ENCODE measurements around the gene RBMXL3. TPM values are rescaled to one million over a fixed set of nuclear protein-coding genes. Genes with fewer than 3 reads are reported as not detected.

The RBMXL3 gene
- total and polyA plus RNA-seq, 2 of the 8 experiments (the other 6 are each of a cell fraction or from before 2014, with no cell fraction given) = not detected

- ChIA-PET CTCF (ENCODE audit: partially characterized antibody) (no interaction called here), POLR2A (ENCODE audit: partially characterized antibody) (no interaction called here)
- H2BK5ac ChIP-seq (ENCODE audit: low read depth, low read length) = no peak overlapping the region
- H3K9me3 ChIP-seq (ENCODE audit: insufficient read depth in 2 of 2, low read depth in 1 of 2, low read length in 1 of 2) = peaks cover 0 to 29% of the 10 kb centered on the region in 2 experiments; a peak in 1 of 4 replicates
- H3K79me2 ChIP-seq (ENCODE audit: control insufficient read depth in 1 of 2, insufficient read depth in 2 of 2, low read length in 2 of 2) = no peaks in the 10 kb centered on the region
- H2BK12ac ChIP-seq (ENCODE audit: low read depth, low read length) = no peak overlapping the region
- no peak overlapping the region for H2BK20ac ChIP-seq (ENCODE audit: low read length)
- H3K23me2 ChIP-seq (ENCODE audit: low read depth, low read length) = no peaks in the 10 kb centered on the region
- 91% methylated on average over 20 of the region's 64 CpGs; no CpG with 5 or more reads in 1 of the 2 experiments for WGBS, 2 experiments (ENCODE audit: extremely low coverage in 1 of 2, insufficient coverage in 1 of 2, insufficient read length in 1 of 2, insufficient replicate concordance in 2 of 2, low coverage in 1 of 2, low lambda C conversion rate in 2 of 2, missing lambda C conversion rate in 1 of 2)
- no peak overlapping the region for H3K27ac ChIP-seq (ENCODE audit: low read depth, low read length)
- no peaks in the 10 kb centered on the region for H3K79me1 ChIP-seq (ENCODE audit: low read depth, low read length)
- H3K27me3 ChIP-seq (replicated peaks in 1 of 4; ENCODE audit: control insufficient read depth in 3 of 4, extremely low read depth in 1 of 4, insufficient read depth in 3 of 4, low read length in 3 of 4) = no peaks in the 10 kb centered on the region
- no peak overlapping the region for H2AK5ac ChIP-seq (ENCODE audit: low read depth, low read length)
- no peak overlapping the region for H3K56ac ChIP-seq (replicated peaks; ENCODE audit: insufficient read length, low read depth, low read length)
- H4K91ac ChIP-seq (replicated peaks; ENCODE audit: insufficient read length, low read length) = no peak overlapping the region
- DNase-seq (ENCODE audit: low read depth in 1 of 2, low spot score in 2 of 2) = no peak
- no peak for TF ChIP-seq SRF (IDR thresholded peaks at IDR 0.05; ENCODE audit: low read depth, low read length)
- no peak for TF ChIP-seq EP300 (IDR thresholded peaks at IDR 0.05; ENCODE audit: borderline replicate concordance in 1 of 2, low read depth in 2 of 2, low read length in 2 of 2)
- TF ChIP-seq CTBP2 (IDR thresholded peaks at IDR 0.05; ENCODE audit: borderline replicate concordance, insufficient read depth, insufficient read length, low read length) = no peak
- no peak for TF ChIP-seq RBBP5 (IDR thresholded peaks at IDR 0.05; ENCODE audit: borderline replicate concordance, low read depth, low read length)
- no peak for TF ChIP-seq TCF12 (IDR thresholded peaks at IDR 0.05; ENCODE audit: low read depth, low read length)
- TF ChIP-seq CHD1 (IDR thresholded peaks at IDR 0.05; ENCODE audit: low read depth, low read length) = no peak
- no peak for TF ChIP-seq MAFK (IDR thresholded peaks at IDR 0.05; ENCODE audit: low read depth, low read length)
- no peak for TF ChIP-seq E2F6 (IDR thresholded peaks at IDR 0.05)
- no peak for TF ChIP-seq SIRT6 (IDR thresholded peaks at IDR 0.05; ENCODE audit: low read length)
- no peak for TF ChIP-seq CEBPB (IDR thresholded peaks at IDR 0.05; ENCODE audit: low read depth, low read length)
- no peak for TF ChIP-seq RXRA (IDR thresholded peaks at IDR 0.05; ENCODE audit: insufficient read depth, low read depth, low read length)
- no peak overlapping the region for H3K14ac ChIP-seq (ENCODE audit: insufficient read length)
- H3K4ac ChIP-seq (replicated peaks; ENCODE audit: insufficient read length, low read depth, low read length) = no peak overlapping the region
- no peaks in the 10 kb centered on the region for H3K4me1 ChIP-seq (replicated peaks in 1 of 4; ENCODE audit: control insufficient read depth in 3 of 4, insufficient read depth in 4 of 4, low read length in 3 of 4)
- no peak overlapping the region for H4K5ac ChIP-seq (ENCODE audit: insufficient read length, low read depth, low read length)
- H4K8ac ChIP-seq (ENCODE audit: extremely low read depth, insufficient read depth, low read length) = no peak overlapping the region
- no peak overlapping the region for H2BK120ac ChIP-seq (replicated peaks; ENCODE audit: low read depth, low read length)
- H2BK15ac ChIP-seq (ENCODE audit: low read length) = no peak overlapping the region
- H3K18ac ChIP-seq (ENCODE audit: extremely low read depth, low read length) = no peak overlapping the region
- FAIRE-seq = no peak
- H3K9ac ChIP-seq (replicated peaks in 1 of 4; ENCODE audit: extremely low read depth in 1 of 4, low read depth in 3 of 4, low read length in 3 of 4) = no peak overlapping the region
- H3K4me3 ChIP-seq (ENCODE audit: extremely low read depth in 1 of 4, insufficient read depth in 2 of 4, low read depth in 3 of 4, low read length in 4 of 4) = no peak overlapping the region
- H2AFZ ChIP-seq (ENCODE audit: low read length) = no peak overlapping the region
- H3K36me3 ChIP-seq (ENCODE audit: control insufficient read depth in 2 of 4, insufficient read depth in 4 of 4, low read length in 3 of 4) = peaks cover 0 to 12% (median 0%) of the 10 kb centered on the region in 4 experiments; a peak in 3 of 8 replicates
- no peak overlapping the region for H3K23ac ChIP-seq (ENCODE audit: insufficient read length)
- no peak overlapping the region for H3K4me2 ChIP-seq (ENCODE audit: insufficient read depth in 1 of 2, low read depth in 2 of 2, low read length in 2 of 2)
- no peaks in the 10 kb centered on the region for H4K20me1 ChIP-seq (replicated peaks in 1 of 2; ENCODE audit: control insufficient read depth in 1 of 2, insufficient read depth in 2 of 2, low read length in 2 of 2)
Observed at GRCh38 chrX:115190636-115191489, 1.7 kb downstream of the RBMXL3 start.

All from H1 (cell line).